GM18870 (cell line): Measurements from ENCODE around the gene RAD51B.

Experiments
- ATAC-seq: cut with Tn5 transposase; IDR thresholded peaks from one replicate; pipeline ENCODE4 v1.9.1; 2021; ENCODE audit warnings: moderate library complexity; ENCODE audit not compliant: unreplicated experiment

RAD51B gene

GRCh38 chr14:68634874-68635595 is 815.5 kb downstream of the RAD51B start:
- no peak for ATAC-seq

DNA sequence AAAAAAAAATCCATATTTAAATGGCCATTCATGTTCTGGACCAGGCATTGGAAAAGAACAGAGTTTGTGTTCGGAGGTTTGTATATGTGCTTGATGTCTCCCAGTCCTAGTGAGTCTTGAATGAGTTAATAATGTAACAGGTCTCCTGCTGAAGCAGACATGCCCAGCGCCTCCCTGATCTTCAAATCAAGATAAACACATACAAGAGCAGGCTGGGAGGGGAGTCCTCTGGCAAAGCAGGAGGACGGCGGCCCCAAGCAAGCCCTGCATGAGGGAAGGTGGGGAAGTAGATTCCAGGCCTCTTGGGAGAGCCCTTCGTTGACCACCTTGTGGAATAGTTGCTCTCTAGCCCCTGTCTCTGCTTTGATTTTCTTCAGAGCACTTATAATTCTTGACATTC is 817.0 kb downstream of the RAD51B start:
- ATAC-seq, result no peak

- no peak for ATAC-seq
Observed at GRCh38 chr14:68637106-68638021, 817.8 kb downstream of the RAD51B start.

DNA sequence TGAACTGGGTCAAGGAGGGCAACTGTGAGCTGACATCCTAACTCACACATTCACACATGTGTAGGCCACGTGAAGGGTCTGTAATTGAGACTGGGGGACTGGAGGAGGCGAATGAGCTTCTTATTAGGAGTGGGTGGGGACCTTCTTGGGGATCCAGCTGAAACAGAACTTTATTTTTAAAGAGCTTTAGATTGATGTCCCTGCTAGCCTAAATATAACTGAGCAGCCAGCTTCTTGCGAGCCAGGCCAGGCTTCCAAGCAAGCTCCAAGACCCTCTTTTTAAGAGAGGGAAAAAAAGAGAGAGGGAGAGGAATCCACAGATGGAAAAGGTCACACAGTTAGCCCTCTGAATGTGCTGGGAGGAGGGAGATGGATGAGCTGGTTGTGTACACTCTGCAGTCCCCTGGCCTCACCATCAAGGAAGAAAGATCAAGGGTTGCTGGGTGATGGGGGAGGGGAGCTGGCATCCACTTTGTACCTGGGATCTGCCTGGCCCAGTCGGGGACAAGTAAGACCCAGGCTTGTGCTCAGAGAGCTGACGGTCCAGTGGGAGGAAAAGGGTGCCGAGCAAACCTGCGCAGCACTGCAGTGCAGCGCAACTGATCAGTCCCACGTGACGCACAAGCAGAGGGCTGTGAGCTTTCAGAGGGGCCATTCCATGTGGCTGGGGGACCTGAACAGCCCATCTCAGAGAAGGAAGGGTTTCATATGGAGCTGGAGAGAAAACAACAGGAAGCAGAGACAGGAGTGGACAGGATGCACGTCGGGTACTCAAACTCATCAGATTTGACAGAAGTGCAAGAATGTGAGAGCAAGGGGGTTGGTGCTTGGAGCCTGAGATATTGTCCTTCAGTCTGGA is 818.8 kb downstream of the RAD51B start:
- ATAC-seq, result no peak

DNA sequence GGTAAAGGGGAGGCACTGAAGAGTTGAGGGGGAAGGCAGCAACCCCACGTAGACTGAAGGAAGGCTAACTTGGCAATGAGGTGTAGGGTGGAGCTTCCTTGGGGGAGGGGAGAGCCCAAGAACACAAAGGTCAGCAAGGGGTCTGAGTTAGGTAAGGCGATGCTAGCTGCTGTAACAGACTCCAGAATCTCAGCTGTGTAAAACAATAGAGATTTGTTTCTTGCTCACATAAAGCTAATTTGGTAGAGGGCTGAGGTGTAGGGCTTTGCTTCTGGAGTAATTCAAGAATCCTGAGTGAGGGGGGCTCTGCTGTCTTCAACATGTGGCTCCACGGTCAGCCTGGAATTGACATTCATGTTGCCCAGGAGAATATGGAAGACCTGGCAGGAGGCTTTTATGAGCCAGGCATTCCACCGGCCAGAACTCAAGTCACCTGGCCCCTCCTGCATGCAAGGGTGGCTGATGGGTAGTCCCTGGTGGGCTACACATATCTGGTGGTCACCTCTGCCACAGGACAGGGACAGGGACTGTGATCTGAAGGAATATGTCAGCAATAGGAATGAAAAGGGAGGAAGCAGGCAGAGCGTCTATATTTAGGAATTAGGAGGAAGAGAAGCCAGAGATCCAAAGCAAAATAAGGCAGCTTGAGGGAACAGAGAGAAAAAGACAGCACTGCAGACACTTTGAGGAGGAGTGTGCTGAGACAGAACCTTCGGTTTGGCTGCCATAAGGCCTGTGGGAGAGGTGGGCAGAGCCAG is 819.6 kb downstream of the RAD51B start:
- ATAC-seq, result no peak

- no peak for ATAC-seq
Observed at GRCh38 chr14:68639758-68640574, 820.4 kb downstream of the RAD51B start.

- no peak for ATAC-seq
Observed at GRCh38 chr14:68643673-68644072, 824.1 kb downstream of the RAD51B start.

- ATAC-seq, result no peak
Observed at GRCh38 chr14:68644101-68644500, 824.5 kb downstream of the RAD51B start.

- ATAC-seq, result no peak
Observed at GRCh38 chr14:68645371-68645770, 825.8 kb downstream of the RAD51B start.

GRCh38 chr14:68649476-68650189 is 830.1 kb downstream of the RAD51B start:
- ATAC-seq, result no peak

DNA sequence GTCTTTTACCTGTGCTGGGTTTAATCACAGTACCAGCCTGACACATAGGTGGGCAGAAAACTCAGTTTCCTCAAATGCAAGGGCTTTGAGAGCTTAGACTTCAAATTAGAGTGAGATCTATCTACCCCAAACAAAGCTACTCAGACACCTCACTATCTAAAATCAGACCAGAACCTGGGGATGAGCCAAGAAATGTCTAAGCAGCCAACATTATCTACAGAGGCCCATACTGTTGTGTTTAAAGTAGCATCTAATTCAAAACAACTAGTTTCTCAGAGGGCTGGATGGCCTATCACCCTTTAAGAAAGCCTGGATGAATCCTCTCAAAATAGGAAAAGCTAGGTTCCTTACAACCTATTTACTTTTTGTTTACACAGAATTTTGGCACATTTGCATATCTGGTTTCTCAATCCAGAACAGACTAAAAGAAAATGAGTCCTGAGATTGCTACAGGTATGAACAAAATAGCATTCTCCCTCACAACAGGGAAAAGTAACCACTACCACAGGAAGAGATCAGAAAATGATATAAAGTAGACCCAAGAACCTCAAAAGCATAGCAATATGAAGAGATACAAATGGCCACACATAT is 830.9 kb downstream of the RAD51B start:
- ATAC-seq, result no peak

- ATAC-seq, result no peak
Observed at GRCh38 chr14:68651075-68651474, 831.5 kb downstream of the RAD51B start.

DNA sequence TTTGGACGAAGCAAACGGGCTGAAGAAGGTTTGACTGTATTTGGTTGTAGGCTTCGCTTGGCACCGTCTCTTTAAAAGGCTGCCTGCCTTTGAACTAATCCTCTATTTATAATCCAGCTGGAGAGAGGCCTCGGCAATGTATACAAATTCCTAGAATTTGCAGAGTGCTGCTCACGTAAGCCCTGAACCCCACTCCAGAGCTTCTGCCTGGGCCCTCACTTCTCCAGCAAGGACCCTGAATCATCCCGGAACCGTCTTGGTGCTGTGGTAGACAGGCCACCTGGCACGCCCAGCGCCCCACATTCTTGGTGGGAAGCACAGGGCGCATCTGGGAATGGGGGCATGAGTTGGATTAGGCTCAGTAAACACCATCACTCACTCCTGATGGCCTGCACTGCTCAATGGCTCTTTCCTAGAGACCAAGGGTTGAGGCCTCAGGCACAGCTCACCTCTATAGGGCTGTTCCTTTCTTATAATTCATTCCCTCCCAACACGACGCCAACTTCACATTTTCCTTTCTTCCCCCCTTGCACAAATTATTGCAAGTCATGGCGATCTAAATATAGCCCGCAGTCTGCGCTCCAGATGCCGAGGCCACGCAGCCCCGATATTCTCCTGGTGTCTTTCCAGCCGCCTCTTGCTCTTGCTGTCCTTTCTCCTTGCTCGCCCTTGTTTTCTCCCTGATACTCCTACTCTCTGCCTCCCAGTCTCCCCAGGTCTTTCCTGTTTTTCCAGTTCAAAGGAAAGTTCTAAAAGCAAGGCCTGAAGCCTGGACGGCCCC is 832.3 kb downstream of the RAD51B start:
- ATAC-seq, result no peak

DNA sequence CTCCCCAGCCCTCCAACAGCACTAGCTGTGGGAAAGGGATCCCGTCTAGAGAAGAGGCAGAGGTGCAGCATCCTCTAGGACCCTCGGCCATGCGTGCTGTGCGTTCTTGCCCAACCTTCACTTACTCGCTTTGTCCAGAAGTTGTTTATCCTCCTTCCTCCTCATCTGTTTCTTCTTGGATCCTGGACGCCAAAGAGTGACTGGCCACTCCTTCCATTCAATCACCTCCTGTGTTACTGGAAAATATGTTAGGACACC is 832.8 kb downstream of the RAD51B start:
- ATAC-seq, result no peak

- ATAC-seq, result no peak
Observed at GRCh38 chr14:68653108-68653507, 833.5 kb downstream of the RAD51B start.

DNA sequence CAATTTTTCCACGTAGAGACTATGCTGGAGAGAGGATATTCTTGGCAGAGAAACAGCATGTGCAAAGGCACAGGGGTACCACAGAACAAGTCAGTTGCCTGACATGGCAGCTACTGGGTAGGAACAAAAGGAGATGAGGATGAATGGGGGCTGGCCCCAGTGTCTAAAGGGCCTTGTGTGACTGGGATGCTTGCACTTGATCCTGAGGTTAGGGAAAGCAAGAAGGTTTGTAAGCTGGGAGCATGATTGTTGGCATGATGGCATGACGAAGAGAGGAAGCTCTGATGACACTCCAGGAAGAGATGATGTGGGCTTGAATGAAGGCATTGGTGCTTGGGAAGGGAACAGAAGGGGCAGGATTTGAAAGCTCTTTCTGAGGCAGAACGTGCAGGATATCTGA is 834.2 kb downstream of the RAD51B start:
- ATAC-seq, result no peak

- no peak for ATAC-seq
Observed at GRCh38 chr14:68654471-68654941, 834.9 kb downstream of the RAD51B start.
